Ishikawa (cell line): ENCODE data around the gene CCSER2.

Experiments used
- CEBPB ChIP-seq: IDR thresholded peaks from 2 replicates; pipeline ENCODE4 v1.6.1; 2012
- CREB1 ChIP-seq: IDR thresholded peaks from 2 replicates; pipeline ENCODE4 v1.6.1; 2012; ENCODE audit warnings: low read depth
- EGR1 ChIP-seq: IDR thresholded peaks from 2 replicates; pipeline ENCODE4 v1.6.1; 2012
- EP300 ChIP-seq: IDR thresholded peaks from 2 replicates; pipeline ENCODE4 v1.6.1; 2012; ENCODE audit warnings: borderline replicate concordance
- FOXM1 ChIP-seq: IDR thresholded peaks from 2 replicates; pipeline ENCODE4 v1.6.1; 2012; ENCODE audit warnings: low read depth, borderline replicate concordance
- MAX ChIP-seq: IDR thresholded peaks from 2 replicates; pipeline ENCODE4 v1.6.1; 2012
- NFIC ChIP-seq: IDR thresholded peaks from 2 replicates; pipeline ENCODE4 v1.6.1; 2012
- RAD21 ChIP-seq: IDR thresholded peaks from 2 replicates; pipeline ENCODE4 v1.6.1; 2012; ENCODE audit warnings: low read depth
- REST ChIP-seq: IDR thresholded peaks from 2 replicates; pipeline ENCODE4 v1.6.1; 2012; ENCODE audit warnings: low read depth, mild to moderate bottlenecking
- TAF1 ChIP-seq: IDR thresholded peaks from 2 replicates; pipeline ENCODE4 v1.6.1; 2012; ENCODE audit warnings: low read depth, mild to moderate bottlenecking
- TCF12 ChIP-seq: IDR thresholded peaks from 2 replicates; pipeline ENCODE4 v1.6.1; 2012; ENCODE audit warnings: low read depth
- TEAD4 ChIP-seq: IDR thresholded peaks from 2 replicates; pipeline ENCODE4 v1.6.1; 2012
- USF1 ChIP-seq: IDR thresholded peaks from 2 replicates; pipeline ENCODE4 v1.6.1; 2012
- YY1 ChIP-seq: IDR thresholded peaks from 2 replicates; pipeline ENCODE4 v1.6.1; 2012; ENCODE audit warnings: low read depth
- ZBTB7A ChIP-seq: IDR thresholded peaks from 2 replicates; pipeline ENCODE4 v1.6.1; 2012; ENCODE audit warnings: low read depth

Gene CCSER2

GRCh38 chr10:84328418-84329195 lies at the start of gene CCSER2:
CCSER2 (plus strand) TSS chr10:84328589; CDS start chr10:84371053, 42,464 bp downstream.
- TF ChIP-seq MAX (peak; percentile 16; the same call in 1 of the 2 replicates), ZBTB7A (peak; percentile 67; the same call in 1 of the 2 replicates), TCF12 (no peak), TAF1 (peak; percentile 78), EGR1 (no peak)

- peak; percentile 59 for TF ChIP-seq YY1
Observed at GRCh38 chr10:84279876-84280475, 48.4 kb upstream of the CCSER2 start.

GRCh38 chr10:84286695-84287094 lies 41.7 kb upstream of the CCSER2 start:
- no peak for TF ChIP-seq TAF1

- TF ChIP-seq ZBTB7A = no peak
- no peak for TF ChIP-seq CREB1
- TF ChIP-seq MAX = no peak
Observed at GRCh38 chr10:84288151-84288550, 40.2 kb upstream of the CCSER2 start.

- TF ChIP-seq NFIC (no peak), EP300 (no peak), TAF1 (no peak), ZBTB7A (no peak), CREB1 (no peak), TEAD4 (no peak), YY1 (no peak), MAX (no peak), RAD21 (no peak), TCF12 (no peak), FOXM1 (no peak)
Observed at GRCh38 chr10:84289521-84290200, 38.7 kb upstream of the CCSER2 start.

GRCh38 chr10:84290235-84290634 lies 38.2 kb upstream of the CCSER2 start:
- no peak for TF ChIP-seq CEBPB
- no peak for TF ChIP-seq EGR1
- TF ChIP-seq YY1 = no peak
- TF ChIP-seq RAD21 = no peak
- TF ChIP-seq TCF12 = no peak
- no peak for TF ChIP-seq NFIC
- no peak for TF ChIP-seq TAF1
- TF ChIP-seq ZBTB7A = no peak
- no peak for TF ChIP-seq EP300
- TF ChIP-seq MAX = no peak
- no peak for TF ChIP-seq REST

- TF ChIP-seq NFIC (0 out of 2 replicates have a peak, but pooled peaks have one; percentile 10), MAX (peak; percentile 68), REST (peak; percentile 100), EP300 (no peak), TEAD4 (no peak), YY1 (0 out of 2 replicates have a peak, but pooled peaks have one; percentile 33), EGR1 (no peak), TAF1 (no peak), CEBPB (no peak), RAD21 (0 out of 2 replicates have a peak, but pooled peaks have one; percentile 11), TCF12 (no peak), ZBTB7A (no peak), FOXM1 (no peak), USF1 (0 out of 2 replicates have a peak, but pooled peaks have one; percentile 7)
Observed at GRCh38 chr10:84291384-84291783, 37.0 kb upstream of the CCSER2 start.
